ENCODE data around the gene IVNS1ABP.

Gene IVNS1ABP

DNA sequence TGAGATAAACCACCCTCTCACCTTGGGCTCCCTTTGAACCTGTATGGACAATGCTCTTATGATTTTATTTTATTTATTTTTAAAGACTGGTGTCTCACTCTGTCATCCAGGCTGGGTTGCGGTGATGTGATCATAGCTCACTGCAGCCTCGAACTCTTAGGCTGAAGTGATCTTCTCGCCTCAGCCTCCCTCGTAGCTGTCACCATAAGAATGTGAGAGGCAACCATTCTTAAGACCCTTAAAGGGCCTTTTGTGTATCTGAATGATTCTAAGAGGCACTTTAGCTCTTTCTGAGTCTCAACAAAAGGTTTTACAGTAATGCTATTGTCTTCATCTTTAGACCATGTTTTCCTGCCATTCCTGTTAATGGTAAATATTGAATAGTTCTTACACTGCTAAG lies 67.0 kb downstream of the IVNS1ABP start:
- H3K27ac ChIP-seq, result no peak overlapping the region
- TF ChIP-seq, protein P1, sequence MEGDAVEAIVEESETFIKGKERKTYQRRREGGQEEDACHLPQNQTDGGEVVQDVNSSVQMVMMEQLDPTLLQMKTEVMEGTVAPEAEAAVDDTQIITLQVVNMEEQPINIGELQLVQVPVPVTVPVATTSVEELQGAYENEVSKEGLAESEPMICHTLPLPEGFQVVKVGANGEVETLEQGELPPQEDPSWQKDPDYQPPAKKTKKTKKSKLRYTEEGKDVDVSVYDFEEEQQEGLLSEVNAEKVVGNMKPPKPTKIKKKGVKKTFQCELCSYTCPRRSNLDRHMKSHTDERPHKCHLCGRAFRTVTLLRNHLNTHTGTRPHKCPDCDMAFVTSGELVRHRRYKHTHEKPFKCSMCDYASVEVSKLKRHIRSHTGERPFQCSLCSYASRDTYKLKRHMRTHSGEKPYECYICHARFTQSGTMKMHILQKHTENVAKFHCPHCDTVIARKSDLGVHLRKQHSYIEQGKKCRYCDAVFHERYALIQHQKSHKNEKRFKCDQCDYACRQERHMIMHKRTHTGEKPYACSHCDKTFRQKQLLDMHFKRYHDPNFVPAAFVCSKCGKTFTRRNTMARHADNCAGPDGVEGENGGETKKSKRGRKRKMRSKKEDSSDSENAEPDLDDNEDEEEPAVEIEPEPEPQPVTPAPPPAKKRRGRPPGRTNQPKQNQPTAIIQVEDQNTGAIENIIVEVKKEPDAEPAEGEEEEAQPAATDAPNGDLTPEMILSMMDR (conservative IDR thresholded peaks at IDR 0.05), result no peak

DNA sequence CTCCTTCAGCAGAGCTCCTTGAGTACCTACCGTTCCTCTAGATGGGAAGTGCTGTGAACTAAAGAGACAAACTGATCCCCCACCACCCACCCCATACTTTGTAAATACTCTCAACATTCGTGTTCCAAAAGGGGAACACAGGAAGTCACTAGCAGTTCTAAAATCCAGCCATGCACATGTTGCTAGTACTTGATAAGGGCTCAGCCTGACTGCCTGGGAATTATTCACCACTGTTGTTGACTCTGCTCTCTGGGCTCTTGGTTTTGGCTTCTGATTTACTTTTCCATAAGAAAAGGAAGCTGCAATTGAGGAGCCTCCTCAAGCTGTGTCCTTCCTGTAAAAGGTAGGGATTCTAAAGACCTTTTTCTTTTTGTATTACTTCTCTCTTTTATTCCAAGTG lies 67.5 kb downstream of the IVNS1ABP start:
- no peak overlapping the region for H3K27ac ChIP-seq
- no peak for TF ChIP-seq ZFX (IDR thresholded peaks at IDR 0.05)
- TF ChIP-seq, protein P1 (conservative IDR thresholded peaks at IDR 0.05), result no peak

Data from C4-2B (cell line).